Measurements from ENCODE around the gene NCCRP1.
"Not testable (repeated sequence)": the region's sequence is repeated elsewhere in the genome, so short reads cannot be mapped to it uniquely, and the experiment has no call there.

NCCRP1 gene

DNA sequence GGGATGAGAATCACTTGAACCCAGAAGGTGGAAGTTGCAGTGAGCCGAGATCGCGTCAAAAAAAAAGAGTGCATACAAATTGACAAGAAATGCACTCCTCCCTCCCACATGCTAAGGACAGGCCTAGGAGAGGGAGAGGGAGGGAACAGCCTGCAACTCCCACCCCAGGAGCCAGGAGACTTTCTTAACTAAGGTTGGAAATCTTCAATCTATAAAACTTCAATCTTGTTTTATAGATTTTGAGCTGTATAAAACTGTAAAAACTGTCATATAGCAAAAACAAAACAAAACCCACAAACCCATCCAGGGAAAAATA lies 8.6 kb downstream of the NCCRP1 start:
- DNase-seq, result no peak

DNA sequence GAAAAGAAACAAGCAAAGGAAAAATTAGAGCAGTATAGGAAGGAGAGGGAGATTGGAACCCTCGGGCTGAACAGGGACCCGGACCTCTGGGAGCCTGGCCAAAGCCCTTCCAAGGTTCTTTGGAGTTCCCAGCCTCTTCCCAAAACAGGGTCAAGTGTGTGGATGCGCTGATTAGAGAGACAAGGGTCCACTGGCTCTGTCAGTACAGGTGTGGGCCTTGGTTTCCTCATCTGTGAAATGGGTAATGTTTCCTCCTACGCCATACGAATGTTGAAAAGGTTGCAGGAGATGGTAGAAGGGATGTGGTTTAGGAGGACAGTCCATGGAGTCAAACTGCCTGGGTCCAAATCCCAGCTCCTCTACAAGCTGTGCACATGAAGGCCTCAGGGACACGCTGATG lies 9.4 kb downstream of the NCCRP1 start:
- DNase-seq, result no peak

DNA sequence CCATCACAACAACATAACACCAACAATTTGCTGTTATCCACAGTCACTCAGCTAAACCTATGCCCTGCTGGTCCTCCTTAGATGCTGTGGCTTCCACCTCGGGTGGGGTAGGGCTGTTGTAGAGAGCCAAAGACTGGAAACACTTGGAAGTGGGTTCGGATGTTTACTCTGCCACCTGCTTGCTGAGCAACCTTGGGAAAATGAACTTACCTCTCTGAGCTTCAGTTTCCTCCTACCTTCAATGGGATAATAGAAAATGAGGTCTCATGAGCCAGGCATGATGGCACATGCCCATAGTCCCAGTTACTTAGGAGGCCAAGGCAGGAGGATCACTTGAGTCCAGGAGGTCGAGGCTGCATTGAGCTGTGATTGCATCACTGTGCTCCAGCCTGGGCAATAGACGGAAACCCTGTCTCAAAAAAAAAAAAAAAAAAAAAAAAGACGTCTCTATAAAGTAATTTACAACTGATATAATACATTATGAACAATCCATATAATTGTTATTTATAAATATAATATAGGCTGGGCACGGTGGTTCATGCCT lies 10.6 kb downstream of the NCCRP1 start:
- no peak for DNase-seq

DNA sequence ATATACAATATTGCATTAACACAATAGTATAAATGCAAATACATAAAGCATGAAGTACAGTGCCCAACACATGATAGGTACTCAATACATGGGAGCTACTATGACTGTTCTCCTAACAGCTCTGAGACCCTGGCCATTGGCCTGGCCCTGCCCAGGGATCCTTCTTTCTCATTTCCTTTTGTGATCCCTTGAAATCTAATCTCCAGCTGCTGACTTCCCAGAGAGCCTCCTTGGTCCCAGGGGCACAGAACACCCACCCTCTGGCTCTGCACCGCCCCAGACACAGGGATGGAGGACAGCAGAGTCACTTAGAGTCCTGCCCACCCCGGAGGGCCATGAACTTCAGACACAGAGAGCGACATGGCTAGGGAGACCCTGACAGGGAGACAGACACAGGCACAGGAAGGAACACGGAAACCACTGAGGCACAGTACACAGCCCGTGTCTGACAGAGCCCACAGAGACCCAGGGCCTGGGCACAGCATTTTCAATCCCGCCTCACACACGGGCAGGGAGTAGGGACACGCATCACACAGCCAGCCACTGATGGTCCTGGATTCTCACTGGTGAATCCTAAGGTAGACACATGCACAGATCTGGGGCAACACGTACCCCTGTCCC lies 11.5 kb downstream of the NCCRP1 start:
- DNase-seq, result no peak

DNA sequence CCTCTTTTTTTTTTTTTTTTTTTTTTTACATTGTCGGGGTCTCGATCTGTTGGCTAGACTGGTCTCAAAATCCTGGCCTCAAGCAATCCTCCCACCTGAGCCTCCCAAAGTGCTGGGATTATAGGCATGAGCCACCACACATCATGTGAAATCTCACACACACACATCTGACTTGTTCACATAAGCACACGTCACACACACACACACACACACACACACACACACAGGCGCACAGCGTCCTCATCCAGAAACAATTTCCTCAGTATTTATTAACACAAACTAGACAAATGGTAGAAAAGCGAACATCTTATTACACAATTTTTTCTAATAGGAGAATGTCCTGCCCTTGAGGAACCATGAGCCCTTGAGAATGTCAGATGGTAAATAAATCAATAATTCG lies 12.4 kb downstream of the NCCRP1 start:
- DNase-seq, result no peak

DNA sequence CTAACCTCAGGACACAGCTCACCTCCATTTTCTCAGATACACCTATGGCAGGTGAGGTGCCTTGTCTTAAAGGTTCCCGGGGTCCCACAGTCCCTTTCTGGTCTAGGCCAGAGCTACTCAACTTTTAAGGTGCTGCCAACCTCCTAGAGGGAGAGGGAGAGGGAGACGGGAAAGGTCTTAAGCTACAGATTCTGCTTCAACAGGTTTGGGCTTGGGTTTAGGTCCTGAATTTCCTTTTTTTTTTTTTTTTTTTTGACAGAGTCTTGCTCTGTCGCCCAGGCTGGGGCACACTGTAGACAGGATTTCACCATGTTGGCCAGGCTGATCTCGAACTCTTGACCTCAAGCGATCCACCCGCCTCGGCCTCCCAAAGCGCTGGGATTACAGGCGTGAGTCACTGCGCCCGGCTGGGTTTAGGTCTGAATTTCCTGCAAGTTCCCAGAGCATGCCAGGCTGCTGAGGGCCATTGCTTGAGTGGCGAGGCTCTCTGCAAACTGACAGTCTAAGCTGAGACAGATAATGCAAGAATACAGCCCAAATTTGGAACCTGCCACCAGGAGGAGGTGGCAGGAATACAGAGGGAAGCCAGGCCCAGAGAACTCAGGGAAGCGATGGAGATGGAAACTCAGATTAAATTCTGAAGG lies 15.1 kb downstream of the NCCRP1 start:
- no peak for DNase-seq

DNA sequence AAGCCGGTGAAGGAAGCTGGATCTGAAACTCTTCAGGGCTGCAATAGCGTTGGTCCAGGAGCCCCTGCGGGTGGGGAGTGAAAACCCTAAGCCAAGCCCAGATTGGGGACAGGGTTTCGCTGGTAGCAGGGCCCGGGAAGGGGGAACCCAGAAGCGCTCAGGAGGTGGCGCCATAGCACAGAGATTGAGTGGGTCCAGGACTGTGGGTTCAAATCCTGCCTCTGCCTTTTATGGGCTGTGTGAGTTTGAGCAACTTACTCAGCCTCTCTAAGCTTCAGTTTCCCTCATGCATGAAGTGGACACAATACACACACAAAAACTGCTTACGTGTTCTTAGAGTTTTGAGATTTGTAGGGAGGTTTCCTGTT lies 15.6 kb downstream of the NCCRP1 start:
- no peak for DNase-seq

DNA sequence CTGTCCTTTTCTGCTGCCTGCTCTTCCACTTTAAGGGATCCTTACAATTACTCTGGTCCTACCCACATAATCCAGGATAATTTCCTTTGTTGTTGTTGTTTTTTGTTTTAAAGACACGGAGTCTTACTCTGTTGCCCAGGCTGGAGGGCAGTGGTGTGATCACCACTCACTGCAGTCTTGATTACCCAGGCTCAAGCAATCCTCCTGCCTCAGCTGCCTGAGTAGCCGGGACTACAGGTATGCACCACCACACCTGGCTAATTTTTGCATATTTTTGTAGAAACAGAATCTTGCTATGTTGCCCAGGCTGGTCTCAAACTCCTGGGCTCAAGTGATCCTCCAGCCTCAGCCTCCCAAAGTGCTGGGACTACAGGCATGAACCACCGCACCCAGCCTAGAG lies 18.6 kb downstream of the NCCRP1 start:
- DNase-seq, result not testable (repeated sequence)

DNA sequence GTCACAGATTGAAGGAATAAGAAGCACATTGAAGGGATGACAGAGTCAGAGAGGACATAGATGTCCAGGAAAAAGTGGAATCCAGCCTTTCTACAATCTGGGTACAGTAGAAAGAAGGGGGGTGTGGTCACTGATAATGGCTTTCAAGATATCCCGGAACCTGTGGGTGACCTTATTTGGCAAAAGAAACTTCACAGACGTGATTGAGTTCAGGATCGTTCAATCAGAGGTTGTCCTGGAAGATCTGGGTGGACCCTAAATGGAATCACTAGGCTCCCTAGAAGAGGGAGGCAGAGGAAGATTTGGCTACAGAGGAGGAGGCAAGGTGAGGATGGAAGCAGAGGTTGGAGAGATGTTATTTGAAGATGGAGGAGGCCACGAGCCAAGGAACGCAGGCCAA lies 20.3 kb downstream of the NCCRP1 start:
- no peak for DNase-seq

DNA sequence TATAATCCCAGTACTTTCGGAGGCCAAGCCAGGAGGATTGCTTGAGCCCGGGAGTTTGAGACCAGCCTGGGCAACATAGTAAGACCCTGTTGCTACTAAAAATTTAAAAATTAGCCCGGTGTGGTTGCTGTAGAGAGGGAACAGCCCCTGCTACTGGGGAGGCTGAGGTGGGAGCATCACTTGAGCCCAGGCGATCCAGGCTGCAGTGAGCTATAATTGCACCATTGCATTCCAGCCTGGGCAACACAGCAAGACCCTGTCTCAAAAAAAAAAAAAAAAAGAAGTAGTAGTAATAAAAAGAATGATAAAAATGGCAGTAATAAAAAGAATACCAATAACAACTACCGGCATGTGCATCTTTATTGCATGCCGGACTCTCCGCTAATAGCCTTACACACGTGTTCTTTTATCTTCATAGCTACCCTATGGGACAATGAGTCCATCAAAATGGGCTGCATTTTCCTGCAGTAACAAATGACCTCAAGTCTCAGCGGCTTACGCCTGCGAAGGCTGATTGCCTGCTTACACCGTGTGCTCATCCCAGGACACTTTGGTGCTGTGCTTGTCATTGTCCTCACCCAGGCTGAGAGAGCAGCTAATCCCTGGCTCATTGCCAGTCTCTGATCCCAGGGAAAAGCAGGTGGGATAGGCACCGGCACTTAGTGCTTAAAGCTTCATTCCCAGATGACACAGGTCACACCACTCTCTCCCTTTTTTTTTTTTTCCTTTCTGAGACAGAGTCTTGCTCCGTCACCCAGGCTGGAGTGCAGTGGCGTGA lies 21.7 kb downstream of the NCCRP1 start:
- no peak for DNase-seq

DNA sequence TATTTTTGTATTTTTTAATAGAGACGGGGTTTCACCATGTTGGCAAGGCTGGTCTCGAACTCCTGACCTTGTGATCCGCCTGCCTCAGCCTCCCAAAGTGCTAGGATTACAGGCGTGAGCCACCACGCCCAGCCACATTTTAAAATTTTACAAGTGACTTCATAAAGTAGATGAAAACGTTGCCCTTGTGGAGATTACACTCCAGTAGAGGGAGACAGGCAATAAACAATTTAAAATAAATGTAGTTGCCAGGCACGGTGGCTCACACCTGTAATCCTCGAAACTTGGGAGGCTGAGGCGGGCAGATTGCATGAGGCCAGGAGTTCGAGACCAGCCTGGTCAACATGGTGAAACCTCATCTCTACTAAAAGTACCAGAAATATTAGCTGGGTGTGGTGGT lies 22.3 kb downstream of the NCCRP1 start:
- DNase-seq, result not testable (repeated sequence)

DNA sequence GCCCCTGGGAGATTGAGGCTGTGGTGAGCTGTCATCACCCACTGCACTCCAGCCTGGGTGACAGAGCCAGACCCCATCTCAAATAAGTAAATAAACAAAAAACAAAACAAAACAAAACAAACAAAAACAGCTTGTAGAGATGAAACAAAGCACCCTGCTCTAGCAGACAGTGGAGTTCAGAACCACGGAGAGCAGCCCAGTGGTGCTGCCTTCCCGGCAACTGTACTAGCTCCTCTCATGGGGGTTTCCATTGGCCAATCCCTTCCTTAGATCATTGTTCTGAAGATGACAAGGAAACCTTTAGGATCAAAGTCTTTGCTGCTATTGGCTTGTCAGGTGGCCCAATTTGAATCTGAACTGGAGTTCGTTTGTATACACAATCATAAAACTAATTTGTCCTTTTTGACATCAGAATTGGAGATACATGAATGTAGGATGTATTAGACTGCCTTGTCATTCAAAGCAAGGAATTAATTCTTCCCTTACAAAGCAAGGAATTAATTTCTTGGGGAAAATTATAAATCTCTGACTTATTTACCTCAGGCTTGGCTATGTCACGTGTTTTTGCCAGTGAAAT lies 27.0 kb downstream of the NCCRP1 start:
- no peak for DNase-seq

DNA sequence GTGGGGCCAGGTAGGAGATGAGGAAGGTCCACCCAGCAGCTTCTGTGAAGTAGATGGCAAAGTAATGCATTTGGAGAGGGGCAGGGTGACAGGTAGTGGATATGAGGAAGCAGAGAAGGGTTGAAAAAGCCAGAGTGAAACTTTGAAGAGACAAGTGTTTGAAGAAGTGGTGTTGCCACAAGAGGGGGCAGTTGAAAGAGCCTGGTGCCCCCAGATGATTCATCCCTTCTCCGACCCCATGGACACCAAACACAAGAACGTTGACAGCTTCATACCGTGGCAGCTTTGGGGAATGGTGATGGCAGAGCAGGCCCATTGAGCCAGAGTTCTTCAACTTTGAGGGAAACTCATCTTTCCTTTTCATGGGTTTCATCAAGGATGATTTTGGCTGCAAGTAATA lies 28.1 kb downstream of the NCCRP1 start:
- no peak for DNase-seq

DNA sequence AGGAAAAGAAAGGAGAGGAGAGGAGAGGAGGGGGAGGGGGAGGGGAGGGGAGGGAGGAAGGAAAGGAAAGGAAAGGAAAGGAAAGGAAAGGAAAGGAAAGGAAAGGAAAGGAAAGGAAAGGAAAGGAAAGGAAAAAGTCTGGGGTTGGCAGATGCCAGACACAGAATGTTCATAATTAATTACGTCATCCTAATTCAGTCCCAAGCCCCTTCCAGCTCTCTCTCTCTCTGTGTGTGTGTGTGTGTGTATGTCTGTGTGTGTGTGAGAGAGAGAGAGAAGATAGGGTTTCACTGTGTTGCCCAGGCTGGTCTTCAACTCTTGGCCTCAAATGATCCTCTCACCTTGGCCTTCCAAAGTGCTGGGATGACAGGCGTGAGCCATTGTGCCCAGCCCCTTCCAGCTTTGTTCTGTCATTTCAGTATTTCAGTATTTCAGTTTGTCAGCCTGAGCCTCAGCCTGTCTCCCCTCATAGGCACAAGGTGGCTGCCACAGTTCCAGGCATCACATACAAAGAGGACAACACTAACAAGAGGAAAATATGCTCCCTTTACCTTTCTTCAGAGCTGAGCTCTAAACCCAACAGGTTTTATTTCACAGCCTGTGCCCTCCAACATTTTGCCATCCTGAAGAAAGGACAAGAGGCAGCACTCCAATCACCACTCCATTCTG lies 33.5 kb downstream of the NCCRP1 start:
- no peak for DNase-seq

DNA sequence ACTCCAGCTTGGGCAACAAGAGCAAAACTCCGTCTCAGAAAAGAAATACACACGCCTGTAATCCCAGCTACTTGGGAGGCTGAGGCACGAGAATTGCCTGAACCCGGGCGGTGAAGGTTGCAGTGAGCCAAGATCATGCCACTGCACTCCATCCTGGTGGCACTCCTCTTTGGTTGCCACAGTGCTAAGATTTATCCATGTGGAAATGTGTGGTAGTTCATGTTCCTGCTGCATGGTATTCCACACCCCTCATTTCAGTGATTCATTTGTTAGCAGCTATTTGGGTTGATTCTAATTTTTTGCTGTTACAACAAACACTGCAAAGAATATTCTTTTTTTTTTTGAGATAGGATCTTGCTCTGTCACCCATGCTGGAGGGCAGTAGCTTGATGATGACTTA lies 35.9 kb downstream of the NCCRP1 start:
- no peak for DNase-seq

DNA sequence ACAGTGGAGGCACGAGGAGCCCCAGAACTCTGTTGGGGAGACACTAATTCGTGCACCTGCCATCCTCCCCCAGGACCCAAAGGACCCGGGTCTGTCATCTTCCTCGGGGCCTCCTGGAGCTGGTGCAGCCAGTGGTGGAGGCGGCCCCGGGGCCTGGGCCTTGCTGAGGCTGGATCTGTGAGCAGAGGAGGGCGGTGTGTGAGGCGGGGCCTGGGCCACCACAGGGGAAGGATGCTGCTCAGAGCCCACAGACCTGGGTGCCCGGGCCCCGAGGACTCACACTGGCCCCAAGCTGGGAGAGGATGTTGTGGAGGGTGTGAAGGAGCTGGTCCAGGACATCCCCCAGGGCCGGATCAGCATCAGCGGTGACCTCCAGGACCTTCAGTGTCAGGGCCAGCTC lies 39.8 kb downstream of the NCCRP1 start:
- no peak for DNase-seq

DNA sequence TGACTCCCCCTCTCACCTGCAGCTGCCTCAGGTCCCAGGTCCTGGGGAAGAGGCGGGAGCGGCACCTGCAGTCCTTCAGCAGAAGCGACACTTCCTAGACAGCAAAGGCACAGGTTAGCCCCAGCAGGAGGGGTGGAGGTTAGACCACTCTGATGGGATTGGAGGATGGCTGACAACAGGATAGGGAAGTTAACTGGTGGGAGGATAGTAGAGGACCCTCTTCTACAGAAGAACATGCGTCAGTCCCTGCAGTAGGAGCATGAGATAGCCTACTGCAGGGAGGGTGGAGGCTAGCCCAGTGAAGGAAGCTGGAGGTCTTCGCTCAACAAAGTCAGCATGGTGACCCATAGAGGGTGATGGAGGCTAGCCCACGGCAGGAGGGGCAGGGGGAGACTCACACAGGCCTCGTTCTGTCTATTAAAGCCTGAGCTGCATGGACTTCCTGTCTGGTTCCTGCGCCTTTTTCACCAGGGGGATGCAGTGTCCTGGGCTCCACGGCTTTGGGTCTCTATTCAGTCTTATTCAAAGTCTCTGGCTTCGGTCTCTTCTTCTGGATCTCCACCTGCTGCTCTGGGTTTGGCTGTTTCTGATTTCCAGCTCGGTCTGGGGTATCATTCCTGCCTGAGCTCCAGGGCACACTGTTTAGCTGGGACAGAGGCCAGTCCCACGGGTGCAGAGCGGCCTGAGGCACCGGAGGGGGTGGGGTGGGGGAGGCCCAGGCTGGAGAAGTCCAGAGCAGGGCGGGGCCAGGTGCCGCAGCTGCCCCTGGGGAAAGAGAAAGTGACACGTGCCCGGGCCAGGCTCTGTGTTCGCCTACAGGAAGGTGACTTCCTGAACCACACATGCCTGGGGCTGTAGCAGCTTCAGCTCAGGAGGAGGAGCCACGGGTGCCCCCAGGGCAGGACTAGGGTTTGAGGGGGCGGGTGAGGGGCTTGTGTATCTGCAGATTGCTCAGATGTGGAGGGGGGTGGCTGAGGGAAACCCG lies 40.7 kb downstream of the NCCRP1 start:
- no peak for DNase-seq

DNA sequence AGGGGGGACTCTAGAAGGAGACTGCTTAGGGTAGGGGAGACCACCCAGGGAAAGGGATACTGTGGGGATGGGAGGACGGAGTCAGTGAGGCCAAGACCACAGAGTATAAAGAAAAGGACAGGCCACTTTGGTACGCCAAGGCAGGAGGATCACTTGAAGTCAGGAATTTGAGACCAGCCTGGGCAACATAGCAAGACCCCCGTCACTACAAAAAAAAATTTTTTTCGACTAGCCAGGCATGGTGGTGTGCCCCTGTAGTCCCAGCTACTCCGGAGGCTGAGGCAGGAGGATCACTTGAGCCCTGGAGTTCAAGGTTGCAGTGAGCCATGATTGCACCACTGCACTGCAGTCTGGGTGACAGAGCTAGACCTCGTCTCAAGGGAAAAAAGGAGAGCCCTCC lies 41.4 kb downstream of the NCCRP1 start:
- no peak for DNase-seq

DNA sequence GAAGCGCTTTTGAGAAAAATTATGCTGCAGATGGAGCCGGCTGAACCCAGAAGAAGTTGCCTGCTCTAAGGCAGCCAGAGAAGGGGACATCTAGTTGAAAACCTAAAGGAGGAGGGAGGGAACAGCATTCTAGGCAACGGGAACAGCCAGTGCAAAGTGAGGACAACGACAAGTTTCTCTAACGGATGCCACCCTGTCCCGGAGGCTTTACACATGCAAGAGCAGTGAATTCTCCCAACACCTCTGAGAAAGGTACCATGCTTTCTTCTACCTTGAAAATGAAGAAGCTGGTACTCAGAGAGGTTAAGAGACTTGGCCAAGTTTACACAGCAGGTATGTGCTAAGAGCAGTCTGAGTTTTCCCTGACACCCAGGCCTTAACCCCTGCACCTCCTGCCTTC lies 42.2 kb downstream of the NCCRP1 start:
- DNase-seq, result no peak

DNA sequence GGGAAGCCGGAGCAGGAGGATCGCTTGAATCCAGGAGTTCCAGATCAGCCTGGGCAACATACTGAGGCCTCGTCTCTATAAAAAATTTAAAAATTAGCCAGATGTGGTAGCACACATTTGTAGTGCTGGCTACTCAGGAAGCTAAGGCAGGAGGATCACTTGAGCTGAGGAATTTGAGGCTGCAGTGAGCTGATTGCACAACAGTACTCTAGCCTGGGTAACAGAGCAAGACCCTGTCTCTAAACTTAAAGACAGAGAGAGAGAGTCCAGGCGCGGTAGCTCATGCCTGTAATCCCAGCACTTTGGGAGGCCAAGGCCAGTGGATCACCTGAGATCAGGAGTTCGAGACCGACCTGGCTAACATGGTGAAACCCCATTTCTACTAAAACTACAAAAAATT lies 43.7 kb downstream of the NCCRP1 start:
- no peak for DNase-seq

DNA sequence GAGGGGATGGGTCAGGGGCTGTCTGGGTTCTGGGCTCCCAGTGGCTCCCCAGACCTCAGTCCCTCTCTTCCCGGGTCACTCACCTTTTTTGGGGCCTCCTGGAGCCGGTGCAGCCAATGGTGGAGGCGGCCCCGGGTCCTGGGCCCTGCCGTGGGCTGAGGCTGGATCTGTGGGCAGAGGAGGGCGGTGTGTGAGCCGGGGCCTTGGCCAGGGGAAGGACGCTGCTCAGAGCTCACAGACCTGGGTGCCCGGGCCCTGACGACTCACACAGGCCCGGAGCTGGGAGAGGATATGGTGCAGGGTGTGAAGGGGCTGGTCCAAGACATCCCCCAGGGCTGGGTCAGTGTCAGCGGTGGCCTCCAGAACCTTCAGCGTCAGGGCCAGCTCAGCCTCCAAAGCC lies 47.0 kb downstream of the NCCRP1 start:
- not testable (repeated sequence) for DNase-seq
